ENCODE results near the gene RASSF8.
A peak's percentile ranks its signal among the peaks of the same experiment; 100 is the strongest.

RASSF8 gene

GRCh38 chr12:26028953-26029735, 70.7 kb downstream of the RASSF8 start (continued):
- TF ChIP-seq CREB5 (CRISPR knock-in tag; IDR thresholded peaks at IDR 0.05; ENCODE audit: low read depth) (no peak), PATZ1 (CRISPR knock-in tag; IDR thresholded peaks at IDR 0.05; ENCODE audit: borderline replicate concordance) (no peak), ISL1 (CRISPR knock-in tag; IDR thresholded peaks at IDR 0.05) (no peak), GLIS3 (CRISPR knock-in tag; IDR thresholded peaks at IDR 0.05) (no peak), ZNF8 (CRISPR knock-in tag; IDR thresholded peaks at IDR 0.05) (no peak)

- TF ChIP-seq ISL1 (CRISPR knock-in tag; IDR thresholded peaks at IDR 0.05): peak; percentile 39; the same call in 1 of the 2 replicates
- TF ChIP-seq ZNF565 (CRISPR knock-in tag; conservative IDR thresholded peaks at IDR 0.05; ENCODE audit: low read depth): no peak
- ATAC-seq: no peak
Measured at GRCh38 chr12:26029736-26030022, 71.2 kb downstream of the RASSF8 start.

GRCh38 chr12:26030371-26030770, 71.9 kb downstream of the RASSF8 start:
- ATAC-seq: no peak
- no peak for TF ChIP-seq PATZ1 (CRISPR knock-in tag; IDR thresholded peaks at IDR 0.05; ENCODE audit: borderline replicate concordance)
- TF ChIP-seq TSHZ2 (CRISPR knock-in tag; IDR thresholded peaks at IDR 0.05): no peak
- TF ChIP-seq OSR1 (CRISPR knock-in tag; IDR thresholded peaks at IDR 0.05): no peak
- TF ChIP-seq PPARA (CRISPR knock-in tag; IDR thresholded peaks at IDR 0.05; ENCODE audit: borderline replicate concordance): no peak
- no peak for TF ChIP-seq BACH2 (CRISPR knock-in tag; IDR thresholded peaks at IDR 0.05; ENCODE audit: borderline replicate concordance)
- no peak for TF ChIP-seq ZC3H10 (CRISPR knock-in tag; IDR thresholded peaks at IDR 0.05)
- no peak for TF ChIP-seq TOX (CRISPR knock-in tag; IDR thresholded peaks at IDR 0.05; ENCODE audit: borderline replicate concordance)
- TF ChIP-seq ZFP3 (CRISPR knock-in tag; IDR thresholded peaks at IDR 0.05): no peak

- TF ChIP-seq TOX (CRISPR knock-in tag; IDR thresholded peaks at IDR 0.05; ENCODE audit: borderline replicate concordance) (no peak), ZFP30 (CRISPR knock-in tag; IDR thresholded peaks at IDR 0.05) (no peak), ARNTL (CRISPR knock-in tag; IDR thresholded peaks at IDR 0.05; ENCODE audit: borderline replicate concordance, low read depth) (no peak), POU6F1 (CRISPR knock-in tag; IDR thresholded peaks at IDR 0.05; ENCODE audit: borderline replicate concordance, low read depth) (no peak), CSRNP3 (CRISPR knock-in tag; IDR thresholded peaks at IDR 0.05) (no peak), TCF4 (CRISPR knock-in tag; IDR thresholded peaks at IDR 0.05; ENCODE audit: borderline replicate concordance) (no peak), BACH2 (CRISPR knock-in tag; IDR thresholded peaks at IDR 0.05; ENCODE audit: borderline replicate concordance) (no peak), ZNF70 (CRISPR knock-in tag; IDR thresholded peaks at IDR 0.05) (no peak), ZFP3 (CRISPR knock-in tag; IDR thresholded peaks at IDR 0.05) (no peak)
- no peak for ATAC-seq
Measured at GRCh38 chr12:26031318-26031717, 72.8 kb downstream of the RASSF8 start.

Data from SK-N-SH treated with all-trans-retinoic acid at 6 μM for 48 hours (cell line).